Measurements from ENCODE around the gene GRAMD1B.
"Not testable (repeated sequence)": the region's sequence is repeated elsewhere in the genome, so short reads cannot be mapped to it uniquely, and the experiment has no call there.

The GRAMD1B gene

DNA sequence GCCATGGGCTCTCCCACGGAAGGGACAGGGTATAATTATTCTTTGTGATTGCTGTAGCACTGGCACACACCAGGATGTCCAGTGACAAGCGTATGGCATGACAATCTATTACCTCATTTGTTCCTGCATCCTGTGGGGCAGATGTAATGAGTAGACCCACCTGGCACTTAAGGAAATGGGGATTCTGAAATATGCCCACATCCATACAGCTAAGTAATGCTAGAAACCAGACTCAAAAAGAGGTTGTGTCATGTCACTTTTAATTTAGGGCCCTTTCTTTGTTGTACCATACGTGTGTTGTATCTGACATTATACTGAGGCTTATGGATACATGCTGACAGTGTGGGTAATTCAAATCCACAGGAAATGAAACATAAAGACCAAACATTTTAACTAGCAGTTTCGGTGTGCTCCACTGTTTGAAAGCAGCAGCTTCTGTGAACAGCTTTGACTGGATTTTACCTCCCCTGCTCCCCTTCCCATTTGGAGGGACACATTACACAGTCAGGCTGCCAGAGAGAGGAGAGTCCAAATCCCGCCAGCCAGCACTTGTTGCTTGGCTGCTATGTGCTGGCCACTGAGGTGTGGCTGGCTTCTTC lies 21.2 kb downstream of the GRAMD1B start:
- H3K4me2 ChIP-seq (ENCODE audit: low read length): no peak overlapping the region
- H3K36me3 ChIP-seq (ENCODE audit: control insufficient read depth, insufficient read depth, low read length): no peaks in the 10 kb centered on the region
- no CpG with 5 or more reads among the region's 5 CpGs for WGBS (ENCODE audit: extremely low coverage, insufficient coverage, low lambda C conversion rate)
- no peak overlapping the region for H3K27ac ChIP-seq (ENCODE audit: low read depth, low read length)
- no peak overlapping the region for H3K9ac ChIP-seq (ENCODE audit: low read length)
- no peak overlapping the region for H4K5ac ChIP-seq (ENCODE audit: low read length)
- H2BK5ac ChIP-seq (ENCODE audit: low read length): no peak overlapping the region
- DNase-seq: no peak
- no peak overlapping the region for H4K8ac ChIP-seq (ENCODE audit: low read depth, low read length)
- no peaks in the 10 kb centered on the region for H3K27me3 ChIP-seq (ENCODE audit: insufficient read depth, low read length, poor library complexity)
- H3K4me3 ChIP-seq (ENCODE audit: low read length): no peak overlapping the region
- H2BK120ac ChIP-seq (ENCODE audit: low read depth, low read length): no peak overlapping the region
- peak overlapping the region; percentile 30 for H3K56ac ChIP-seq (ENCODE audit: low read length)
- peak overlapping the region; percentile 33 for H2AK5ac ChIP-seq (ENCODE audit: low read length)
- no peaks in the 10 kb centered on the region for H3K79me1 ChIP-seq (ENCODE audit: low read length)
- H3K18ac ChIP-seq (ENCODE audit: low read length): no peak overlapping the region
- no peaks in the 10 kb centered on the region for H3K79me2 ChIP-seq (ENCODE audit: control insufficient read depth, insufficient read depth, low read length)
- peaks cover 6% of the 10 kb centered on the region for H3K4me1 ChIP-seq (ENCODE audit: control insufficient read depth, low read depth, low read length)
- no peak overlapping the region for H3K4ac ChIP-seq (ENCODE audit: low read depth, low read length)
- no peak overlapping the region for H3K23ac ChIP-seq (ENCODE audit: low read length)
- no peak overlapping the region for H2BK15ac ChIP-seq (replicated peaks; ENCODE audit: low read depth)

DNA sequence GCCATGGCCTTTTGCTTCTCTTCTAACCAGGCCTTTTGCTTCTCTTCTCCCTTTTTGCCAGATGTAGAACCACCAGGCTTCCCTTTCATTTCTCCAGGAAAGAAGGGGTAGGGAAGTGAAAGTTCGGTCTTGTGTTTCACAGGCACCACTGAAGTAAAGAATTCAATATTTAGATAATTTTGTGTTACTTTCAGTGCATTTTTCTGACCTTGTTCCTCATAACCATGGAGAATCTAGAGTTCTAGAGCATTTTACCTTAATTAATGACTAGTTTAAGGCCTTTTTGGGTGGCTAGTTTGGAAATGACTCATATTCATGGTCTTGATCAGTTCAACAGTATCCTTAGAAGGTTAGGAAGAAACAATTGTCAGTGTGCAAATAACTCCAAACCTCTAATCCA lies 22.7 kb downstream of the GRAMD1B start:
- WGBS (ENCODE audit: extremely low coverage, insufficient coverage, low lambda C conversion rate): no CpG with 5 or more reads among the region's 1 CpG

DNA sequence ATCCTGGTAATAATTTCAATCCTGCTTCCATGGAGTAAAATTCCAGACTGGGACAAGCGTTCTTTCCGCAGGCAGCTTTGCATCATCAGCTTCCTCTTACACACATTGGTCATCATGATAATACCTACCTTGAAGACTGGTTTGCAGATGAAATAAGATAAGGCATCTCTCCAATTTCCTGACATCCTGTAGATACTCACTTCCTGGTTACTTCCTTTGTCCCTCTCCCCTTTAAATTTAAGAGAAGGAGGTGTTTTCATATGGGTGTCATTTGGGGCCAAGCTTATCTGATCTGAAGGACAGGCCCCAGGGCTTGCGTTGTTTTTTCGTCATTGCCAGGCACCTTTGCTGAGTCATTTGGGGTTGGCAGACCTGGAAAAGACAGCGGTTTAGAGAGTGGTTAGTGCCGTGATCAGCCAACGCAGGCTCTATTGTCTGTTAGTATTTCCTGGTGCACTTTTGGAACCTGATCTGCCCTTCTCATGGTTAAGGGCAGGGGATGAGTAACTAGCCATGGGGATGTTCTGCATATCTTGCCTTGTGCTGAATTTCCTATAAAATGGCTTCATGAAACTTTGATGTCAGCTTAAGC lies 24.1 kb downstream of the GRAMD1B start:
- Histone ChIP-seq H3K4me3 (ENCODE audit: low read length) (no peak overlapping the region), H2BK15ac (replicated peaks; ENCODE audit: low read depth) (peak overlapping the region; percentile 80), H4K8ac (ENCODE audit: low read depth, low read length) (no peak overlapping the region), H3K36me3 (ENCODE audit: control insufficient read depth, insufficient read depth, low read length) (no peaks in the 10 kb centered on the region), H3K23ac (ENCODE audit: low read length) (no peak overlapping the region), H4K5ac (ENCODE audit: low read length) (peak overlapping the region; percentile 94), H3K9ac (ENCODE audit: low read length) (peak overlapping the region; percentile 35), H2BK5ac (ENCODE audit: low read length) (peak overlapping the region; percentile 91), H3K27ac (ENCODE audit: low read depth, low read length) (peak overlapping the region; percentile 81), H3K4ac (ENCODE audit: low read depth, low read length) (peak overlapping the region; percentile 93), H3K79me1 (ENCODE audit: low read length) (no peaks in the 10 kb centered on the region), H3K56ac (ENCODE audit: low read length) (peak overlapping the region; percentile 89), H3K79me2 (ENCODE audit: control insufficient read depth, insufficient read depth, low read length) (no peaks in the 10 kb centered on the region), H3K27me3 (ENCODE audit: insufficient read depth, low read length, poor library complexity) (no peaks in the 10 kb centered on the region), H2AK5ac (ENCODE audit: low read length) (no peak overlapping the region), H3K4me2 (ENCODE audit: low read length) (peak overlapping the region; percentile 4), H2BK120ac (ENCODE audit: low read depth, low read length) (peak overlapping the region; percentile 95), H3K4me1 (ENCODE audit: control insufficient read depth, low read depth, low read length) (peaks cover 6% of the 10 kb centered on the region), H3K18ac (ENCODE audit: low read length) (peak overlapping the region; percentile 96)
- no CpG with 5 or more reads among the region's 7 CpGs for WGBS (ENCODE audit: extremely low coverage, insufficient coverage, low lambda C conversion rate)
- peak; percentile 95 for DNase-seq

More for the DNA sequence above, 22.7 kb downstream of the GRAMD1B start:
- Histone ChIP-seq H3K4me1 (ENCODE audit: control insufficient read depth, low read depth, low read length) (peaks cover 6% of the 10 kb centered on the region), H3K18ac (ENCODE audit: low read length) (no peak overlapping the region), H3K27me3 (ENCODE audit: insufficient read depth, low read length, poor library complexity) (no peaks in the 10 kb centered on the region), H4K5ac (ENCODE audit: low read length) (no peak overlapping the region), H3K56ac (ENCODE audit: low read length) (no peak overlapping the region), H4K8ac (ENCODE audit: low read depth, low read length) (no peak overlapping the region), H3K27ac (ENCODE audit: low read depth, low read length) (no peak overlapping the region), H3K79me2 (ENCODE audit: control insufficient read depth, insufficient read depth, low read length) (no peaks in the 10 kb centered on the region), H2BK15ac (replicated peaks; ENCODE audit: low read depth) (no peak overlapping the region), H3K4me3 (ENCODE audit: low read length) (no peak overlapping the region), H3K4ac (ENCODE audit: low read depth, low read length) (no peak overlapping the region), H3K23ac (ENCODE audit: low read length) (peak overlapping the region; percentile 11), H2BK120ac (ENCODE audit: low read depth, low read length) (no peak overlapping the region), H3K79me1 (ENCODE audit: low read length) (no peaks in the 10 kb centered on the region), H2AK5ac (ENCODE audit: low read length) (no peak overlapping the region), H2BK5ac (ENCODE audit: low read length) (no peak overlapping the region), H3K4me2 (ENCODE audit: low read length) (no peak overlapping the region), H3K9ac (ENCODE audit: low read length) (no peak overlapping the region), H3K36me3 (ENCODE audit: control insufficient read depth, insufficient read depth, low read length) (no peaks in the 10 kb centered on the region)
- no peak for DNase-seq

DNA sequence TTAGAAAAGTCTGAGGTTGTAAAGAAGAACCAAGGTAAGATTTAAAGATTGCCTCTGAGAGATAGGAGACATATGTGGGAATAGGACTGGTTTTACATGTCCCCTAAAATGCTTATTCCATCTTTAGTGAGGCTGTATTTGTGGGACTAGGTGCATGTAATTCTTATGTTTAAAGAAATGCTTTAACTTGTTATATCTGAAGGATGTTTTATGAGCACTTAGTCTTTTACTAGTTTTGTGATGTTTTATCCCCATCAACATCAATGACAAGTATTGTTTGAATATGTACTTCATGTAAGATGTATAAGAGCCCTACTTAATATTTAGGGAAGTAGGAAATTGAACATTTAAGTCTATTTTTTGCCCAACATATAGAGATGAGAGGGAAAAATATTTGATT lies 24.7 kb downstream of the GRAMD1B start:
- Histone ChIP-seq H3K56ac (ENCODE audit: low read length) (no peak overlapping the region), H3K27ac (ENCODE audit: low read depth, low read length) (no peak overlapping the region), H3K18ac (ENCODE audit: low read length) (no peak overlapping the region)

DNA sequence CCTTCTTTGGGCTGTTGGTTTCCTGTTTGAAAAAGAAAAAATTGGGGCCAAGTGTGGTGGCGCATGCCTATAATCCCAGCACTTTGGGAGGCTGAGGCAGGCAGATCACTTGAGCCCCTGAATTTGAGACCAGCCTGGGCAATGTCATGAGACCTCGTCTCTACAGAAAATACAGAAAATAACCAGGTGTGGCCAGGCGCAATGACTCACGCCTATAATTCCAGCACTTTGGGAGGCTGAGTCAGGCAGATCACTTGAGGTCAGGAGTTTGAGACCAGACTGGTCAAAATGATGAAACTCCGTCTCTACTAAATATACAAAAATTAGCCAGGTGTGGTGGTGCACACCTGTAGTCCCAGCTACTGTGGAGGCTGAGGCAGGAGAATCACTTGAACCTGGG lies 26.4 kb downstream of the GRAMD1B start:
- H3K4ac ChIP-seq (ENCODE audit: low read depth, low read length); H3K9ac ChIP-seq (ENCODE audit: low read length); H3K4me2 ChIP-seq (ENCODE audit: low read length); H3K56ac ChIP-seq (ENCODE audit: low read length); H4K8ac ChIP-seq (ENCODE audit: low read depth, low read length); DNase-seq; H2BK120ac ChIP-seq (ENCODE audit: low read depth, low read length); H4K5ac ChIP-seq (ENCODE audit: low read length); H3K18ac ChIP-seq (ENCODE audit: low read length); H3K23ac ChIP-seq (ENCODE audit: low read length); H2BK5ac ChIP-seq (ENCODE audit: low read length); H3K79me2 ChIP-seq (ENCODE audit: control insufficient read depth, insufficient read depth, low read length); H3K27me3 ChIP-seq (ENCODE audit: insufficient read depth, low read length, poor library complexity); H3K36me3 ChIP-seq (ENCODE audit: control insufficient read depth, insufficient read depth, low read length); H3K27ac ChIP-seq (ENCODE audit: low read depth, low read length); H2AK5ac ChIP-seq (ENCODE audit: low read length); H3K4me3 ChIP-seq (ENCODE audit: low read length); H3K4me1 ChIP-seq (ENCODE audit: control insufficient read depth, low read depth, low read length); H3K79me1 ChIP-seq (ENCODE audit: low read length): not testable (repeated sequence)
- peak overlapping the region; percentile 3 for H2BK15ac ChIP-seq (replicated peaks; ENCODE audit: low read depth)
- WGBS (ENCODE audit: extremely low coverage, insufficient coverage, low lambda C conversion rate): no CpG with 5 or more reads among the region's 5 CpGs

More for the DNA sequence above, 24.7 kb downstream of the GRAMD1B start:
- Histone ChIP-seq H3K27me3 (ENCODE audit: insufficient read depth, low read length, poor library complexity) (no peaks in the 10 kb centered on the region), H3K4me2 (ENCODE audit: low read length) (no peak overlapping the region), H3K9ac (ENCODE audit: low read length) (no peak overlapping the region), H4K8ac (ENCODE audit: low read depth, low read length) (no peak overlapping the region), H4K5ac (ENCODE audit: low read length) (no peak overlapping the region), H3K4me3 (ENCODE audit: low read length) (no peak overlapping the region), H3K4ac (ENCODE audit: low read depth, low read length) (no peak overlapping the region), H3K23ac (ENCODE audit: low read length) (no peak overlapping the region), H3K36me3 (ENCODE audit: control insufficient read depth, insufficient read depth, low read length) (no peaks in the 10 kb centered on the region), H2BK5ac (ENCODE audit: low read length) (no peak overlapping the region), H3K79me2 (ENCODE audit: control insufficient read depth, insufficient read depth, low read length) (no peaks in the 10 kb centered on the region), H2BK15ac (replicated peaks; ENCODE audit: low read depth) (no peak overlapping the region), H2AK5ac (ENCODE audit: low read length) (no peak overlapping the region), H3K4me1 (ENCODE audit: control insufficient read depth, low read depth, low read length) (peaks cover 6% of the 10 kb centered on the region), H2BK120ac (ENCODE audit: low read depth, low read length) (no peak overlapping the region), H3K79me1 (ENCODE audit: low read length) (no peaks in the 10 kb centered on the region)
- DNase-seq: no peak

Data from mesendoderm (in vitro differentiated cells).